Upper lobe of left lung (tissue), 6 donors: Measurements from ENCODE around the gene DDA1. TPM values are rescaled to one million over a fixed set of nuclear protein-coding genes. Genes with fewer than 3 reads are reported as not detected.
A peak's percentile ranks its signal among the peaks of the same experiment; 100 is the strongest.

Source experiments
- ATAC-seq, 2 donors: fragments of 200-7000 bp; cut with Tn5 transposase; one replicate each; pipeline ENCODE4 v1.9.1; 2022; ENCODE audit warnings: mild to moderate bottlenecking in 2 of 2, moderate library complexity in 2 of 2; ENCODE audit not compliant: low FRiP score in 2 of 2
- DNase-seq, 2 donors: peaks; one replicate each; pipeline ENCODE4 v3.0.0-alpha.2; 2019 to 2020
- H3K27ac ChIP-seq, 4 donors: fragments of 200-600 bp; sonication (generic); one replicate each; pipeline ENCODE4 v1.5.1; 2016 to 2019
- H3K27me3 ChIP-seq, 4 donors: fragments of 200-600 bp; sonication (generic); one replicate each; pipeline ENCODE4 v1.5.1; 2017 to 2019
- H3K36me3 ChIP-seq, 4 donors: fragments of 200-600 bp; sonication (generic); one replicate each; pipeline ENCODE4 v1.5.1; 2016 to 2019
- H3K4me1 ChIP-seq, 4 donors: fragments of 200-600 bp; sonication (generic); one replicate each; pipeline ENCODE4 v1.5.1; 2018 to 2019
- H3K4me3 ChIP-seq, 4 donors: fragments of 200-600 bp; sonication (generic); one replicate each; pipeline ENCODE4 v1.5.1; 2017 to 2019; ENCODE audit warnings: mild to moderate bottlenecking in 2 of 4, moderate library complexity in 1 of 4
- H3K9me3 ChIP-seq, 4 donors: fragments of 200-600 bp; sonication (generic); one replicate each; pipeline ENCODE4 v1.5.1; 2018 to 2019
- CTCF ChIP-seq, 6 experiments: fragments of 450-650 bp in 4 of 6; fragments of 200-600 bp in 2 of 6; sonication (generic) in 2 of 6; IDR thresholded peaks; one replicate each; pipeline ENCODE4 v1.5.1; 2016 to 2019; ENCODE audit warnings: antibody characterized with exemption in 6 of 6
- EP300 ChIP-seq, 4 donors: sonication (generic); formaldehyde crosslinking; IDR thresholded peaks; one replicate each; pipeline ENCODE4 v1.5.1; 2017; ENCODE audit warnings: antibody characterized with exemption in 4 of 4, control low read depth in 2 of 4
- POLR2A ChIP-seq, 4 donors: fragments of 450-650 bp; IDR thresholded peaks; one replicate each; pipeline ENCODE4 v1.5.1; 2016 to 2017; ENCODE audit warnings: antibody characterized with exemption in 4 of 4, mild to moderate bottlenecking in 2 of 4
- POLR2AphosphoS5 ChIP-seq, 2 donors: sonication (generic); formaldehyde crosslinking; IDR thresholded peaks; one replicate each; pipeline ENCODE4 v1.5.1; 2017; ENCODE audit warnings: antibody characterized with exemption in 2 of 2
- WGBS, 2 donors: methylation state at CpG; one replicate each; pipeline ENCODE4 v1.1.5; 2017 to 2018; 5-methylcytosine and 5-hydroxymethylcytosine counted together
- total RNA-seq, 6 donors: library from RNA; depleted of rRNA in 4 of 6; stranded (reverse); fragments of >200 nt in 4 of 6; gene quantifications; one replicate each; pipeline versions ENCODE4 v1.1.0 to v1.2.1, GENCODE V29; 2016 to 2021
- donor health status: DM: no; HTN: no; CAD: no; lungs with moderate emphysema.
- donor health status: DM: no; HTN: yes; CAD: no; lungs with severe emphysema.

Gene DDA1
- total RNA-seq, 6 donors from 2014 or later, result 11.5 to 42.8 (median 28.4) TPM

GRCh38 chr19:17327068-17327653, 17.8 kb downstream of the DDA1 start:
- DNase-seq (peak in 1 of 2 donors; percentile 80), ATAC-seq (no peak)
- TF ChIP-seq EP300 (IDR thresholded peaks at IDR 0.05) (no peak), POLR2AphosphoS5 (IDR thresholded peaks at IDR 0.05) (no peak), POLR2A (IDR thresholded peaks at IDR 0.05) (no peak), CTCF (IDR thresholded peaks at IDR 0.05) (no peak)
- Histone ChIP-seq H3K4me3 (no peak overlapping the region), H3K27ac (peak overlapping the region in 1 of 4 donors; percentile 67), H3K9me3 (no peaks in the 10 kb centered on the region), H3K4me1 (peaks cover 8 to 27% (median 13%) of the 10 kb centered on the region in 4 donors), H3K27me3 (peaks cover 0 to 9% (median 2%) of the 10 kb centered on the region in 4 donors), H3K36me3 (peaks cover 0 to 5% (median 1%) of the 10 kb centered on the region in 4 donors)
- 87 to 91% methylated on average over 6 to 17 of the region's 27 CpGs for WGBS, 2 donors

- WGBS, 2 donors, result 34 to 50% methylated on average over 12 to 46 of the region's 64 CpGs
- H3K4me1 ChIP-seq, result peaks cover 8 to 31% (median 13%) of the 10 kb centered on the region in 4 donors
- H3K36me3 ChIP-seq, result no peaks in the 10 kb centered on the region
- H3K9me3 ChIP-seq, result no peaks in the 10 kb centered on the region
- H3K4me3 ChIP-seq, result peak overlapping the region in 3 of 4 donors; percentile 45 to 58 (median 53)
- H3K27me3 ChIP-seq, result peaks cover 0 to 9% (median 2%) of the 10 kb centered on the region in 4 donors
- ATAC-seq, result peak; percentile 60 to 79
- TF ChIP-seq EP300 (IDR thresholded peaks at IDR 0.05) (no peak), POLR2AphosphoS5 (IDR thresholded peaks at IDR 0.05) (no peak), CTCF (IDR thresholded peaks at IDR 0.05) (peak in 4 of 6 experiments; percentile 40 to 72 (median 58)), POLR2A (IDR thresholded peaks at IDR 0.05) (peak in 1 of 4 donors; percentile 48)
- DNase-seq, result peak; percentile 86 to 92
- peak overlapping the region in 3 of 4 donors; percentile 60 to 80 (median 67) for H3K27ac ChIP-seq
Measured at GRCh38 chr19:17327654-17328516, 18.5 kb downstream of the DDA1 start.

- H3K27ac ChIP-seq, result peak overlapping the region in 3 of 4 donors; percentile 60 to 80 (median 67)
- peak in 1 of 2 donors; percentile 2 for ATAC-seq
- no peak for TF ChIP-seq POLR2AphosphoS5 (IDR thresholded peaks at IDR 0.05)
- TF ChIP-seq CTCF (IDR thresholded peaks at IDR 0.05), result no peak
- TF ChIP-seq EP300 (IDR thresholded peaks at IDR 0.05), result no peak
- TF ChIP-seq POLR2A (IDR thresholded peaks at IDR 0.05), result no peak
- peak in 1 of 2 donors; percentile 86 for DNase-seq
- H3K9me3 ChIP-seq, result no peaks in the 10 kb centered on the region
- H3K4me1 ChIP-seq, result peaks cover 11 to 34% (median 20%) of the 10 kb centered on the region in 4 donors
- peak overlapping the region in 3 of 4 donors; percentile 45 to 58 (median 53) for H3K4me3 ChIP-seq
- peaks cover 0 to 9% (median 2%) of the 10 kb centered on the region in 4 donors for H3K27me3 ChIP-seq
- no peaks in the 10 kb centered on the region for H3K36me3 ChIP-seq
- 38 to 52% methylated on average over 29 to 62 of the region's 94 CpGs for WGBS, 2 donors
Measured at GRCh38 chr19:17328517-17329365, 19.4 kb downstream of the DDA1 start.

- TF ChIP-seq POLR2AphosphoS5 (IDR thresholded peaks at IDR 0.05) (no peak), EP300 (IDR thresholded peaks at IDR 0.05) (no peak), POLR2A (IDR thresholded peaks at IDR 0.05) (no peak), CTCF (IDR thresholded peaks at IDR 0.05) (no peak)
Measured at GRCh38 chr19:17329366-17330261, 20.3 kb downstream of the DDA1 start.

More at GRCh38 chr19:17329366-17330261, 20.3 kb downstream of the DDA1 start:
- peaks cover 0 to 9% (median 2%) of the 10 kb centered on the region in 4 donors for H3K27me3 ChIP-seq
- H3K36me3 ChIP-seq, result no peaks in the 10 kb centered on the region
- ATAC-seq, result no peak
- no peak for DNase-seq
- no peak overlapping the region for H3K27ac ChIP-seq
- 75 to 79% methylated on average over 42 to 46 of the region's 51 CpGs for WGBS, 2 donors
- peak overlapping the region in 3 of 4 donors; percentile 45 to 58 (median 53) for H3K4me3 ChIP-seq
- no peaks in the 10 kb centered on the region for H3K9me3 ChIP-seq
- peaks cover 16 to 39% (median 26%) of the 10 kb centered on the region in 4 donors for H3K4me1 ChIP-seq
